HL-60/S4 treated with retinoic acid at 250 ng/mL for 4 days and 3 days (cell line): Measurements from ENCODE around the gene HASPIN.
"Not testable (repeated sequence)": the region's sequence is repeated elsewhere in the genome, so short reads cannot be mapped to it uniquely, and the experiment has no call there.

ENCODE experiments used
- in situ Hi-C: fragments of 300-500 bp; cut with MboI; formaldehyde crosslinking; loops from 2 replicates; pipeline ENCODE4 v1.7.0; 2022; ENCODE audit warnings: low sequenced_read_pairs

HASPIN gene

GRCh38 chr17:3695723-3696411, 27.8 kb upstream of the HASPIN start, which contains the start of gene P2RX5:
TSS of gene P2RX5 (minus strand) at chr17:3696155. CDS start at chr17:3696005, 150 bp downstream.
- in situ Hi-C loops, result no loop called here

GRCh38 chr17:3697103-3697476, 26.6 kb upstream of the HASPIN start:
- in situ Hi-C loops, result no loop called here

GRCh38 chr17:3698139-3698538, 25.6 kb upstream of the HASPIN start:
- in situ Hi-C loops, result no loop called here

GRCh38 chr17:3699951-3700350, 23.8 kb upstream of the HASPIN start:
- in situ Hi-C loops, result no loop called here

GRCh38 chr17:3702041-3702539, 21.6 kb upstream of the HASPIN start:
- in situ Hi-C loops, result not testable (repeated sequence)

- in situ Hi-C loops, result no loop called here
Observed at GRCh38 chr17:3704931-3705717, 18.6 kb upstream of the HASPIN start.

GRCh38 chr17:3705718-3705984, 18.1 kb upstream of the HASPIN start:
- in situ Hi-C loops, result not testable (repeated sequence)

GRCh38 chr17:3708366-3708765, 15.3 kb upstream of the HASPIN start:
- in situ Hi-C loops, result no loop called here

GRCh38 chr17:3710951-3711383, 12.7 kb upstream of the HASPIN start:
- in situ Hi-C loops, result no loop called here

GRCh38 chr17:3712811-3713463, 10.8 kb upstream of the HASPIN start:
- in situ Hi-C loops, result no loop called here

GRCh38 chr17:3715296-3715695, 8.4 kb upstream of the HASPIN start:
- in situ Hi-C loops, result no loop called here

- in situ Hi-C loops, result no loop called here
Observed at GRCh38 chr17:3718201-3718600, 5.5 kb upstream of the HASPIN start.

- in situ Hi-C loops, result no loop called here
Observed at GRCh38 chr17:3719265-3719664, 4.4 kb upstream of the HASPIN start.

GRCh38 chr17:3722716-3723115, 987 bp upstream of the HASPIN start:
- in situ Hi-C loops, result no loop called here

- in situ Hi-C loops, result no loop called here
Observed at GRCh38 chr17:3723188-3723555, 531 bp upstream of the HASPIN start.

- in situ Hi-C loops, result no loop called here
Observed at GRCh38 chr17:3724378-3725077, 825 bp downstream of the HASPIN start.

- in situ Hi-C loops, result no loop called here
Observed at GRCh38 chr17:3727041-3727440, 3.3 kb downstream of the HASPIN start.

GRCh38 chr17:3728099-3728498, 4.4 kb downstream of the HASPIN start:
- in situ Hi-C loops, result not testable (repeated sequence)

GRCh38 chr17:3729881-3730280, 6.2 kb downstream of the HASPIN start:
- in situ Hi-C loops, result no loop called here

- in situ Hi-C loops, result no loop called here
Observed at GRCh38 chr17:3730881-3731429, 7.3 kb downstream of the HASPIN start.

- in situ Hi-C loops, result no loop called here
Observed at GRCh38 chr17:3732210-3732621, 8.5 kb downstream of the HASPIN start.
